Stimulated activated CD8-positive, alpha-beta memory T cell treated with anti-CD3 and anti-CD28 coated beads, Interleukin-15, amount 100 ng/mL, for 48 hours (primary cell): Measurements from ENCODE around the gene SRGAP3.

Experiments
- DNase-seq, 2 donors: peaks; one replicate each; pipeline ENCODE4 v3.0.0-alpha.2; 2020; ENCODE audit warnings: low read depth in 2 of 2

SRGAP3 gene

DNA sequence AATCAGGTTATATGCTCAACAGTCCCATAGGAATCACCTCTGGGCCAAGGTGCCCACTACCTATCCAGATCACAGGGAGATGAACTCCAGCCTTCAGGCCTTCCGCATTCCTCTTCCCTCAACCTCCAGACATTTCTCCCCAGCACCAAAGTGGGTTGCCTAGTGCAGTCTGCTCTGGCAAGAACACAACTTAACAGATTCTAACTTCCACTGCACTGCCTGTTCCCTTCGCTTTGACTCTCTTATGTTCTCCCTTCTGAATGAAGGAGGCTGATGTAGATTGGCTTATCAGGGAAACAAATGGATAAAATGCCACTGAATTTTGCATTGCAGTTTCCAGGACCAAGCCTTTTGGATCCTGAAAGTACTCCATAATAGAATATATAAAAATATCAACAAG lies 106.3 kb downstream of the SRGAP3 start:
- no peak for DNase-seq

DNA sequence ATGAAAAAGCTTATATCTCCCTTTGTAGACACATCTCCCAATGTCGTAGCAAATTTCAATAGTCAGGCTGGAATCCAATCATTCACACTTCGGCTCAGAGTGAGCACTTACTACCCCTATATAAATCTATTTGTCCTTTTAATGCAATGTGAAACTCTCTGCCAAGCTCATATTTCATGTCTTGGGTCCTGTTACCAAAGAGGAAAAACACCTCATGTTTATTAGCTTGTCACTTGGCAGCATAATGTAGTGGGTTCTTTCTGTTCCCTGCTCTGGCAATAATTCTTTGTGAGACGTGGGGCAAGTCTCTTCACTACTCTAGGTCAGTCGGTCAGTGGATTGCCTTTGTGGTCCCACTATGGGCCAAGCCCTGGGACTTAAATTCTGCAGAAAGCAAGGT lies 107.1 kb downstream of the SRGAP3 start:
- DNase-seq = no peak

DNA sequence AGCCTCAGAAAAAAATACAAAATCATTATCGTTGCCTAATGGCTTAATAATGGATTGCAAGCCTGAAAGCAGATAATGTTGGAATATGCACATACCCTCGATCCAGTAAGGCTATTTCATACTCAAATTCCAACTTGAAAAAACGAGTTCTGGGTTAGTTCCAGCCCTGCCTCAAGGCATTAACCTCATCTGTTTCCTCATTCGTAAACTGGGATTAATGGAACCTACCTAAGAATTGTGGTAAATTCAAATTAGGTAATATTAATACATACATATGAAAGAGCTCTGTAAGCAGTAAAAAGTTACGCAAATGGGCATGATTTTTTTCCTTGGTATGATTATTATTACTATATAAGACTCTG lies 107.5 kb downstream of the SRGAP3 start:
- no peak for DNase-seq

DNA sequence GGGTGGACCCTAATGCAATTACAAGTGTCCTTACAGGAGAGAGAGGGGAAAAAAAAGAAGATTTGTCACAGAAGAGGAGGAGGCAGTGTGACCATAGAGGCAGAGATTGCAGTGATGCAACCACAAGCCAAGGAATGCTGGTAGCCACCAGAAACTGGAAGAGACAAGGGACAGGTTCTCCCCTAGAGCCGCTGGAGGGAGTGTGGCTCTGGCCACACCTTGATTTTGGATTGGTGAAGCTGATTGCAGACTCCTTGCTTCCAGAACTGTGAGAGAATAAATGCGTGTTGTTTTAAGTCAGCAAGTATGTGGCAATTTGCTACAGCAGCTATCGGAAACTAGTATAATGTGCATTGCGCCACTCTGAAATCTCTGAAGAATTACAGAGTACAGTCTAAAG lies 110.1 kb downstream of the SRGAP3 start:
- no peak for DNase-seq

DNA sequence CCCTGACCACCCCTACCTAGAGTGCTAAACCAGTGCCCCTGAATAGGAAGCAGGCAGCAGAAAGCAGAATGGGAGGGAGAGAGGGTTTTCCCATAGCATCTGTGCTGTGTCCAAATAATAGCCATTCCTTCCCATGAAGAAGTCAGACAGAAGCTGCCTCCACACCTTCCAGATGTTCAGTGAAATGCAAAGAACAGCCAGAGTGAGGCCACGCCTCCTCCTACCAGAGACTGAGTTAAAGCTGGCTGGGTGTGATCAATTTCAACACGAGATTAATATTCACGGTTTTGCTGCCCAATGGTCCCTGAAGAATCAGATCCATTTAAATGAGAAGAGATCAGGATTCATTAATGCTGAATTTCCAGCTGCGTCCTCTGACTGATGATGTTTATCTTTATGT lies 111.8 kb downstream of the SRGAP3 start:
- DNase-seq = no peak

DNA sequence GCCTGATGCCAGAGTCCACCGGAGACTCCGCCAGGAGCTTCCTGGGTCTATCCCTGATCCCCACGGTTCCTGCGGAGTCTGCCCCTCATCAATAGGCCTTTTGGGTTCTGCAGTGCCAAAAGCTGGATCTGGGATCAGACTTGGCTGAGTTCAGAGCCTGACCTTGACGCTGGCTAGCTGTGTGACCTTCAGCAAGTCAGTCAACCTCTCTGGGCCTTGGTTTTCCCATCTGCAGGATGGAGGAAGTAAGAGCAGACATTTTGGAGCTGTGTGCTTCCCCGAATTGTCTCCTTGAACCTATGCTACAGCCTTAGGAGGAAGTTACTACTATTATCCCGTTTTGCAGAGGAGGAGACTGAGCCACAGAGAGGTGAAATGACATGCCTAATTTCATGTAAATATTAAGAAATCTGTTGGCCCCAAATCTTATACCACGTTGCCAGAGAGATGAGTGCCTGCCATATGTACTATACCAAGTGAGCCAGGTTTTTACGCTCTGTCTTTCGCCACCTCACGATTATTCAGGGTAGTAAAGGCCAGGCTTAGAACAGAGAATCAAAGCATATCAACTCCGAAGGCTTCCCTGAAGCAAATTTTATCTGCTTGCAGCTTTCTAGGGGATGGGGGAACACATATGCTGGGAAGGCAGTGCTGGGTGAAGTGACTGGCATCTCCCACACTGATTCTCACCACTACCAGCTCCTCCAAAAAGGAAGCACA lies 112.5 kb downstream of the SRGAP3 start:
- no peak for DNase-seq

DNA sequence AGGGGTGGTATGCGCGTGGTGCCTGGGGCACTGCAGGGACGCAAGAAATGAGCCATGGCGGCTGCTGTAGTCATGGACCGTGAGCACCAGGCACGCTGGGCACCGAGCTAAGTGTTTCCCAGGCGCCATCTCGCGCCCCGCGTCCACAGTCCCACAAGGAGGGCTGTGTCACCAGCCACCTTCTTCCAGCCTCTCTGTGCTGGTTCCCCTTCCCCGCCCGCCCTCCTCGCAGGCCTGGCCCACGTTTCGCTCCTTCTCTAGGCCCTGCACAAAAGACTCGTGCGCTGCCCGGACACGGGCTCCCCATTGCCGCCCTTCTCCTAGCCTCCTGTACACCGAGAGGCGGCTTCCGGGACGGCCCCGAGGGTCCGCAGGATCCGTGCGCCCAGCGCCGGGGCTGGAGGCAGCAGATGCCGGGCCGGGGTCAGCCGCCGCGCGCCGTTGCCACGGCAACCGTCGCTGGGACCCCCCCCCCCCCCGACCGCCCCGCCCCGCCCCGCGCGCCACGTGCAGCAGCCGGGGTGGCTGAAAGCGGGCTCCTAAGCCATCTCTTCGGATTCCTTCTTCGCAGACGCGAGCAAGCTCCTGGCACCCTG lies 113.4 kb downstream of the SRGAP3 start:
- DNase-seq = no peak

DNA sequence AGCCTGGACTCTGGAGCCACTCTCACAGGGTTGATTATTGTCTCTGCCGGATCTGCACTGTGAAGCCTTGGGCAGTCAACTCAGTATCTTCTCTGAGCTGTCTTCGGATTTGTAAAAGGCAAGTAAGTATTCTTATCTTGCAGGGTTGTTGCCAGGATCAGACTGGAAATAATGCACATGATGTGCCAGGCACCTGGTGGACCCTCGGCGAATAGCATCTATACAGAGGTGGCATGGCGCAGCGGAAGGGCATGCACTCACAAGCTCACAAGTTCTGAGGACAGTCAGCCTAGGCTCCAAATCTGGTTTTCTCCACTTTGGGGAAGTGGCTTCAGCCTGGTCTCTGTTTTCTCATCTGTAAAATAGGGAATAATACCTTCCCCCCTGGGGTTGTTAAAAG lies 113.9 kb downstream of the SRGAP3 start:
- DNase-seq = no peak

DNA sequence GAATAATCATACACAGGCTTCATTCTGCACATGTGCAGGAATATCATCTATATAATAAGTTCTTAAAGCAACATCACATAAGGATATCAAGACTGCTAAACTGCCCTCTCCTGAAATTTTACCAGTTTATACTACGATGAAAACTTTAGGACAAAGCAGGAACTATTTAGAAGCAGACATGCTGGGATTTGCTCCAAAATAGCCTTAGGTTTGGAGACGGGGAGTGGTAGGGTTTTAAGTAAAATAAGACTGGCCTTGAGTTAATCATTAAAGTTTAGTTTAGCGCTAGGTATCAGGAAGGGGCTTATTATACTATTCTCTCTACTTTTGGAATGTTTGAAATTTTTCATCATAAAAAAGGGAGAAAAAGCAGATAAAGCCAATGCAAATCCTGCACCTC lies 115.8 kb downstream of the SRGAP3 start:
- no peak for DNase-seq

DNA sequence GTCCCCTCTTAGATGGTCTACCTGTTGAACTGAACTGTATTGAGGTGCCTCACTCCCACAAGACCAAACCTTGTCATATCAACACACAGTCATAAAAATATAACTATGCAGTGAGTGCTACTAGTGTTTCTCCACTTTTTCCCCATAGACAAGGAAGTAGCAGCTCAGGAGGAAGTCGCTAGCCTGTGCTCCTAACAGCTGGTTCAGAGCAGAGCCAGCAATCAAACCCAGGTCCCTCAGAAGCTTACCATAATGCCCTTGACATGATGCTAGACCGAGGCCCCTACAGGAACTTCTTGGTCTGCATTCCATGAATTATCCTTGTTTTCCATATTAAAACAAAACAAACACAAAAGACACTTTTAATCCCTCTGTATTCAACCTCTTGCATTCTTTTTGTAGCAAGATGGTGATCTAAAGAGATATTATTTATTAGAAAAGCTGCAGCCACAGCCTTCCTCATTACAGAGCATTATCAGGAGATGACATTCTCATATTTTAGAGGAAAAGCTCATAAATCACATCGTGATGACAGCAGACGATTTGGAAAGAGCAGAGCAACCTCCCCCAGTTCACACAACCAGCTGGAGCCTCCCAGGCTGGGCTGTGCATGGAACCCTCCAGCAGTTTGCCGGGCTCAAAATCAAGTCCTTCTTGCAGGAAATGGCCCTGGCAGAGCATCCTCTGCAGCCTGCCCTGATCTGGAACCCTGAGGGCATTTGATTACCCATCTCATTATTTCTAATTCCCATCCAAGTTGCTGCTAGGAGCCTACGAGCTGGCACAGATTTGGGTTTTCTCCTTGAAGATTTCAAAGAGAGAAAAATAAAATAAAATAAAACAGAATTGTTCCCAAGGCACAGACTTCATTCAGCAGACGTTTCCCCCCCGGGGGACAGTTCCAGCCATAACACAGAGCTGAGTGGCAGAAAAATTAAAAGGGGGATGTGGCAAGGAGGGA lies 118.8 kb downstream of the SRGAP3 start:
- no peak for DNase-seq

DNA sequence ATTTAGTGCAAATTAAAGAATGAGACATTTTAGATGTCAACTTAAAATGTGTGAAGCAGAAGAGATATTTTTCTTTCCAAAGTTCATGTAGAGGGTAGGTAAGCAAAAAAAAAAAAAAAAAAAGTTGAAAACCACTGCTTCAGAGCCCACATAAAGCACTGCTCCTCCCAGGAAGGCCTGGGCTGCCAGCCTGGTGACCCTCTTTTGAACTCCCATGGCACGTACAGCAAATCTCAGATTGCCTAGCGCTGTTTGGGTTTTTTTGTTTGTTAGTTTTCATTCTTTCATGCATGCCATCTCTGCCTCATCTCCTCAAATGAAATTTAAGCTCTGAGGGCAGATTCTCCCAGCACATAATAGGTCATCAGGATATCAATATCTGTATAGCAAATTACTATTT lies 120.1 kb downstream of the SRGAP3 start:
- no peak for DNase-seq

DNA sequence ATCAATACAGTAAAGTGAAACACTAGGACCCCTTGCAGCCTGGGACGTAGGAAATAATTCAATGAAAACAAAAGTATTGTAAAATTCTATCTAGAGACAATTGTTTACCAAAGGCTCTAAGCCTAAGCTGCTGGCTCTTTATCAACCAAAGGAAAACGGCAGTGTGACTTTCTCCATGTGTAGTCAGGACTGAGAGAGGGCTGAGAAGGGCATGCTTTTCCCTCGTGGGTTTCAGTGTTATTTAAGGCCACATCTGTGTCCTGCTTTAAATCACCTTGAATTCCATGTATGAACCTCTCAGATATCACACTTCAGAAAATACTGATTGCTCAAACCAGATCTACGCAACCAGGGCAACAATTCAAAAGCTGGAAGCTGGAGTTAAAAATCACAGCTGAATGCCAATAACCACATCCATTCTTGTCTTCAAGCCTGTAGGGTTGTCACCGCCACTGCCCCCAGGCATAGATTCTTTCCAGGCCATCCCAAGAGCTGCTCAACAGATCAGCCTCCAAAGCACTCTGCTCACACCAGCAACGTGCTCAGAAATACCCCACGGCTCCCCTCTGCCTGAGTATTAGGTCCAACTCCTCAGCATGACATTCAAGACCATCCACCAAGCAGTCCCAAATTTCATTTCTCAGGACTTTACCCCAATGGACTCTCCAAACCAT lies 124.0 kb downstream of the SRGAP3 start:
- no peak for DNase-seq

DNA sequence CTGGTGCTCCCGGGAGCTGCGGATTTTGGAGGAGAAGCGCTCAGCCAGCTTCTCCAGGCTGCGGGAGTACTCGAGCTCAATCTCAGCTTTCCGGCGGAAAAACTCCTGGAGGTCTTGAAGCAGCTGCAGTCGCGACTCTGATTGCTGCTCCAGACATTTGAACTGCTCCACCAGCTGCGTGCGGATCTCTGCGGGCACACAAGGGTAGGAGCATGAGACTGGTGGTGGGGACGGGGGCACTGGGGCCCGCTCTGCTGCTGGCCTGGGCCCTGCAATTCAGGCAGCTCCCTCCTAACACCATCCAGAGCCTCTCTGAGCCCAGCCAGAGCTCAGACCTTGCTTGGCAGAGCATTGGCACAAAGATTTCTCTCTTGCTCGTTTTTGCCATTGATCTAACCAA lies 124.7 kb downstream of the SRGAP3 start:
- no peak for DNase-seq

DNA sequence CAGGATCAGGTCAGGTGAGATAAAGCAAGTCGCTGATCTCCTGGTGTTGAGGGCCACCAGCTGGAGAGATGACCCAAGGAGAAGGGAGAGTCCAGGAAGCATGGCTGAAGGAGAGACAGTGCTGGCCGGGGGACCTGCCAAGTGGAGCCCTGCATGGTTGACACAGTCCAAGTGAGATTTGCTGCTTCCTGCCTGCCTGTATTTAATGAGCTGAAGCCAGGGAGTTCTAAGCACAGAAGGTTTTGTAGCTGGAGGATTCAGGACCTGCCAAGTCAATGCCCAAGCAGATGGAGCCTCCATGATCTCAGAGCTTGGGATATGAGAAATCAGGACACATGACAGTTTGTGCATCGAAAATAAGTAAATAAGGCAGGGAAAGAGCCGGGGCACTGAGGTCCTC lies 125.6 kb downstream of the SRGAP3 start:
- DNase-seq = no peak

DNA sequence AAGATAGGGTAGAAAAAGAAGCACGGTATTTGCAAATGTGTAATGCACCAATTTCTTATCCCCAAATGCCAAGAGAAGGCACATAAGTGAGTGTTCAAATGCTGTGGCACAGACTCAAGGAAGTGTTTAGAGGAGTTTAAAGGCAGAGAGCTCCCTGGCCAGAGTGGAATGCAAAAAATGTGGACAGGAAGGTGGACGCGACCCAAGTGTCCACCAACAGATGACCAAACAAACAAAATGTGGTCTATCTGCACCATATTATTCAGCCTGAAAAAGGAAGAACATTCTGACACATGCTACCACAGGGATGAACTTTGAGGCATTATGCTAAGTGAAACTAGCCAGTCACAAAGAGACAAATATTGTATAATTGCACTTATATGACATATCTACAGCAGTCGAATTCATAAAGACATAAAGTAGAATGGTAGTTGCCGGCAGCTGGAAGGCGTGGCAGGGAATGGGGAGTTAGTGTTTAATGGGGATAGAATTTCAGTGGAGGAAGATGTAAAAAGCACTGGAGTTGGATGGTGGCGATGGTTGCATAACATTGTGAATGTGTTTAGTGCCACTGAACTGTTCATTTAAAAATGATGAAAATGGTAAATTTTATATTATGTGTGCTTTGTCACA lies 126.6 kb downstream of the SRGAP3 start:
- no peak for DNase-seq

DNA sequence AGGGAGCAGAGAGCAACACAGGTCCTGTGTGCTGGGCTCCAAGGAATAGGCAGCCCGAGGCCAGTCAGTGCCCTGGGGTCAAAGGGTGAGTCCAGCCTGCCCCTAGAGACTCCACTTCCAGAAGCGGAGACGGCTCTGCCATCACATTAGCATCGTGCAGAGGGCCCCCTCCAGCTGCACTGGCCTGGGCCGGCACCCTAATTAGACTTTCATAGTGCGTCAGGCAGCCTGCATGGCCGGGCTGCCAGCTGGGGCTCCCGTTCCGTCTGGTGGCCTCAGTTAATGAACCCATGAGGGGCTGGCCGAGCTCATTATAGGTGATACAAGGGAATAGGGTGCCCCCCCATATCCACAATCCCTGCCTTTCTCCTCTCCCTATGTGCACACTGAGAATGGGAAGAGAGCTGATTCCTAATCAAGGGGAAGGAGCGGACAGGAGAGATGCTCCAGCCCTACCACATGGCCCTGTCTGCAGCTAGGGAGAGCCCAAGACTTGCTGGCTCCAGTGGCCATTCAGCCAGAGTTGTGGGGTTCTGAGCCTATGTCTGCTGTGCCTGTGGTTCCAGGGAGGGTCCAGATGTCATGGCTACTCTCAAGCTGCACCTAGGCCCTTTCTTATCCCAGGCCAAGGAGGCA lies 128.0 kb downstream of the SRGAP3 start:
- no peak for DNase-seq

DNA sequence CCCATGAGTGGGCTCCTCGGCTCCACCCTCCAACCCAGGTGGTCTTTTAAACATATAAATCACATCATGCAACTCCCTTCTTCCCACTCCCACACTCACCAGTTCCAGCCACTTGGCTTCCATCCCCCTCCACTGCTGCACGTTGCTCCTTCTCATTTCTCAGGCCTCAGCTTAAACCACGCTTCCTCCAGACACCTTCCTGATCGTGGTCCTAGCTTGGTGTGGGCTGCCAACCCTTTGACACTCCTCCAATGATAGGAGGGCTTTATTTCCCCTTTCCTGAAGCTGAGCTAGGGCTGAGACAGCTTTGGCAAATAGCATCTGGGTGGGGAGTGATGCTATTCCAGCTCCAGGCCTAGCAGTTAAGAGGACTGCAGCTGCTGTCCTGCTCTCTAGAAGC lies 130.1 kb downstream of the SRGAP3 start:
- no peak for DNase-seq

DNA sequence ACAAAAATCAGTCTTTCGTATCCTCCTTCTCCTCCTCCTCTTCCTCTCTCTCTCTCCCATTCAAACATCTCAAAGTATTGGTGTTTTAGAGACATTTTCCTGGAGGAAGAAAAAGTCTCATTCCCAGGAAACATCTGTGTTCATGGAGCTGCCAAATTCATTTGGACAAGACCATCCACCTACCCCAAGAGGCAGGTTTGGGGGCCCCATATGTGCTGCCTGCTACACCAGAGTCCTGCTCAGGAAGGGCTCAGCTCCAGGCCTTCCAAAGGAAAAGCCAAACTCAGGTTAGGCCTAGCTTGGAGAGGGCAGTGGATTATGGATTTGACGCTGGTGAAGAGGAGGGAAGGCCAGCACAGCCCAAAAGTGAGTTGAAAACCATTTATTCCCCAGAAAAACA lies 131.2 kb downstream of the SRGAP3 start:
- no peak for DNase-seq

DNA sequence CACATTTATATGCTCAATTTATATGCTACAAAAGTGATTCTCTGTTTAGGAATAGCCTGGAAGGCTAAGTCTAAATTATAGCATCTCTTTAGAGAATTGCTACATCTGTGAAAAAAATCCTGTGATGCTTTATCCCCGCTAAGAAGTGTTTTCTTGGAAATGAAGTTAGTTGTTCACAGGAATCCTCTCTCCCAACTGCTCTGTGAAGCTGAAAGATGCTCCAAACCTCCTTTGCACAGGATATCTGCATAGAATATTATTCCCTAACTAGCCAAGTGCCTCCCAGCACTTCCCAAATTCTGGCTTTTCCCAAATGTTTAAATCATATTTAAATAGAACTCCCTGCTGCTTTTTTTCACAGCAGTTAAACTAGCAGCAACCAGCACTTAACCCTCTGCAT lies 132.2 kb downstream of the SRGAP3 start:
- no peak for DNase-seq

DNA sequence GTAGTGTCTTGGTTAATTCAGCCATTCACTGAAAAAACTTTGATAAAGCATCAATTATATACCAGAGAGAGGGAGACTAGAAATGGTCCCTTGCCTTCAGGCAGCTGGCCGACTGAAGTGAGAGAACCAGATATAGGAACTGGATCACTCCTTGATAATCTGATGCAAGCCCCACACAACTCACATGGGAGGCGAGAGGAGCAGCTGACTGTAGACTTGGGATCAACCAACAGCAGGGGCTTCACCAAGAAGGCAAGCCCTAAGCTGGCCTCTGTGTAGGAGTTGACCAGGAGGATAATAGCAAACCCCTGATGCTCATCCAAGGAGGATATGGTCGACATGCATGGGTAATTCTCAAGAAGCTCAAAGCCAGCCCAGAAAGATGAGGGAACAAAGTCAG lies 133.1 kb downstream of the SRGAP3 start:
- DNase-seq = no peak

DNA sequence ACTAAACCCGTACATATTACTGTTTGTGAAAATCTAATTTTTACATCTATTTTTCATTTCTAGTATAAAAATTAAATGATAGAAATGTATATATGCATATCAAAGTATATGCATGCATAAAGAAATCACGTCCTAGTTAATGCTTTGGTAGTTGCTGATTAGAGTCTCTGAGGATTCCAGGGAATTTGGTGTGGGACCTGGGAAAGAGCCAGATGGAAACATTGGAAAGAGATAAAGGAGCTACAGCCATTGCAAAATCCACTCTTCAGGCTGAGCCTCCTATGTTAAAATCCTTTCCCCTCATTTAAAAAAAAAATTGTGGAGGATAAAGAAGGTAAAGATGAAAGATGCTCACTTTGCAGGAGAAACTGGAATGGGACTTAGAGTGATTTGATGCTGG lies 134.1 kb downstream of the SRGAP3 start:
- DNase-seq = no peak
